ENCODE data around the gene SLC7A11.

The SLC7A11 gene

GRCh38 chr4:138263247-138263816 is 21.2 kb upstream of the SLC7A11 start:
- no peak for TF ChIP-seq CTCF (IDR thresholded peaks at IDR 0.05)

GRCh38 chr4:138262469-138262868 is 20.3 kb upstream of the SLC7A11 start:
- Histone ChIP-seq H3K36me3 (no peaks in the 10 kb centered on the region), H3K9me3 (no peaks in the 10 kb centered on the region), H3K4me3 (no peak overlapping the region), H3K27me3 (no peaks in the 10 kb centered on the region), H3K4me1 (no peaks in the 10 kb centered on the region), H3K27ac (no peak overlapping the region)
- intact Hi-C loops (cut with DNase I; ENCODE audit: low total_unique reads) = no loop called here
- TF ChIP-seq CTCF (IDR thresholded peaks at IDR 0.05) = no peak
- no peak for DNase-seq

More at GRCh38 chr4:138263247-138263816, 21.2 kb upstream of the SLC7A11 start:
- Histone ChIP-seq H3K27ac (no peak overlapping the region), H3K27me3 (no peaks in the 10 kb centered on the region), H3K36me3 (no peaks in the 10 kb centered on the region), H3K4me3 (no peak overlapping the region), H3K4me1 (no peaks in the 10 kb centered on the region), H3K9me3 (no peaks in the 10 kb centered on the region)
- DNase-seq = no peak
- intact Hi-C loops (cut with DNase I; ENCODE audit: low total_unique reads) = no loop called here

- no peaks in the 10 kb centered on the region for H3K4me1 ChIP-seq
- no peak for TF ChIP-seq CTCF (IDR thresholded peaks at IDR 0.05)
- no peaks in the 10 kb centered on the region for H3K9me3 ChIP-seq
- no peaks in the 10 kb centered on the region for H3K27me3 ChIP-seq
- intact Hi-C loops (cut with DNase I; ENCODE audit: low total_unique reads) = no loop called here
- H3K4me3 ChIP-seq = no peak overlapping the region
- H3K27ac ChIP-seq = no peak overlapping the region
- DNase-seq = no peak
- H3K36me3 ChIP-seq = no peaks in the 10 kb centered on the region
These were observed 19.9 kb upstream of the SLC7A11 start for GRCh38 chr4:138262030-138262429.

GRCh38 chr4:138259824-138260223 is 17.7 kb upstream of the SLC7A11 start:
- Histone ChIP-seq H3K4me3 (no peak overlapping the region), H3K4me1 (no peaks in the 10 kb centered on the region), H3K9me3 (no peaks in the 10 kb centered on the region), H3K27ac (no peak overlapping the region), H3K36me3 (no peaks in the 10 kb centered on the region), H3K27me3 (no peaks in the 10 kb centered on the region)
- TF ChIP-seq CTCF (IDR thresholded peaks at IDR 0.05) = no peak
- intact Hi-C loops (cut with DNase I; ENCODE audit: low total_unique reads) = no loop called here
- no peak for DNase-seq

- no peak for TF ChIP-seq CTCF (IDR thresholded peaks at IDR 0.05)
- H3K36me3 ChIP-seq = no peaks in the 10 kb centered on the region
- H3K9me3 ChIP-seq = no peaks in the 10 kb centered on the region
- no peak for DNase-seq
- H3K4me3 ChIP-seq = no peak overlapping the region
- H3K4me1 ChIP-seq = no peaks in the 10 kb centered on the region
- H3K27ac ChIP-seq = no peak overlapping the region
- no peaks in the 10 kb centered on the region for H3K27me3 ChIP-seq
- intact Hi-C loops (cut with DNase I; ENCODE audit: low total_unique reads) = no loop called here
These were observed 17.1 kb upstream of the SLC7A11 start for GRCh38 chr4:138259271-138259670.

- Histone ChIP-seq H3K4me1 (no peaks in the 10 kb centered on the region), H3K36me3 (no peaks in the 10 kb centered on the region), H3K27me3 (no peaks in the 10 kb centered on the region), H3K9me3 (no peaks in the 10 kb centered on the region), H3K27ac (no peak overlapping the region), H3K4me3 (no peak overlapping the region)
- intact Hi-C loops (cut with DNase I; ENCODE audit: low total_unique reads) = no loop called here
- DNase-seq = no peak
- TF ChIP-seq CTCF (IDR thresholded peaks at IDR 0.05) = no peak
These were observed 14.5 kb upstream of the SLC7A11 start for GRCh38 chr4:138256608-138257007.
